Measurements from ENCODE around the gene OPA3. TPM values are rescaled to one million over a fixed set of nuclear protein-coding genes. Genes with fewer than 3 reads are reported as not detected.
A peak's percentile ranks its signal among the peaks of the same experiment; 100 is the strongest.

Gene OPA3
- polyA plus RNA-seq, 3 donors = 4.4 to 6.9 (median 5.6) TPM

GRCh38 chr19:45590300-45591003 lies 5.8 kb upstream of the OPA3 start:
- Histone ChIP-seq H3K4me1 (ENCODE audit: control insufficient read depth in 1 of 2, insufficient read depth in 2 of 2, low read length in 2 of 2) (peaks cover 5 to 10% of the 10 kb centered on the region in 2 donors), H2AFZ (ENCODE audit: insufficient read depth, low read depth, low read length, poor library complexity, severe bottlenecking) (no peak overlapping the region), H3K27ac (ENCODE audit: low read depth in 1 of 2, low read length in 2 of 2) (no peak overlapping the region), H3K9me3 (replicated peaks in 1 of 2; ENCODE audit: control insufficient read depth in 1 of 2, insufficient read depth in 1 of 2, low read length in 2 of 2) (no peaks in the 10 kb centered on the region), H3K79me2 (ENCODE audit: insufficient read depth, low read length) (no peaks in the 10 kb centered on the region), H4K20me1 (ENCODE audit: insufficient read depth, low read length) (no peaks in the 10 kb centered on the region), H3K4me3 (replicated peaks in 1 of 3; ENCODE audit: low read depth in 2 of 3, low read length in 3 of 3) (no peak overlapping the region), H3K4me2 (replicated peaks; ENCODE audit: extremely low read depth, low read length, poor library complexity, severe bottlenecking) (no peak overlapping the region), H3K9ac (ENCODE audit: insufficient read depth, low read length, poor library complexity, severe bottlenecking) (no peak overlapping the region), H3K27me3 (ENCODE audit: control insufficient read depth in 2 of 2, insufficient read depth in 2 of 2, low read length in 2 of 2) (peaks cover 0 to 17% of the 10 kb centered on the region in 2 donors), H3K36me3 (replicated peaks in 1 of 2; ENCODE audit: control insufficient read depth in 1 of 2, insufficient read depth in 2 of 2, low read length in 2 of 2) (no peaks in the 10 kb centered on the region)
- peaks cover 13% of the 10 kb centered on the region for H3K4me1 Mint-ChIP-seq
- peaks cover 0 to 2% (median 0%) of the 10 kb centered on the region in 7 donors for H3K9me3 Mint-ChIP-seq
- 67% methylated on average over 11 of the region's 15 CpGs for WGBS (ENCODE audit: insufficient coverage)
- H3K27me3 Mint-ChIP-seq (ENCODE audit: low read depth in 3 of 3) = peaks cover 24 to 37% (median 36%) of the 10 kb centered on the region in 3 donors
- H3K27ac Mint-ChIP-seq = no peak overlapping the region
- no peaks in the 10 kb centered on the region for H3K36me3 Mint-ChIP-seq
- H3K4me3 Mint-ChIP-seq = peak overlapping the region in 1 of 2 donors; percentile 62
- DNase-seq = no peak
- intact Hi-C loops (cut with micrococcal nuclease) = no loop called here
- TF ChIP-seq, protein P1, sequence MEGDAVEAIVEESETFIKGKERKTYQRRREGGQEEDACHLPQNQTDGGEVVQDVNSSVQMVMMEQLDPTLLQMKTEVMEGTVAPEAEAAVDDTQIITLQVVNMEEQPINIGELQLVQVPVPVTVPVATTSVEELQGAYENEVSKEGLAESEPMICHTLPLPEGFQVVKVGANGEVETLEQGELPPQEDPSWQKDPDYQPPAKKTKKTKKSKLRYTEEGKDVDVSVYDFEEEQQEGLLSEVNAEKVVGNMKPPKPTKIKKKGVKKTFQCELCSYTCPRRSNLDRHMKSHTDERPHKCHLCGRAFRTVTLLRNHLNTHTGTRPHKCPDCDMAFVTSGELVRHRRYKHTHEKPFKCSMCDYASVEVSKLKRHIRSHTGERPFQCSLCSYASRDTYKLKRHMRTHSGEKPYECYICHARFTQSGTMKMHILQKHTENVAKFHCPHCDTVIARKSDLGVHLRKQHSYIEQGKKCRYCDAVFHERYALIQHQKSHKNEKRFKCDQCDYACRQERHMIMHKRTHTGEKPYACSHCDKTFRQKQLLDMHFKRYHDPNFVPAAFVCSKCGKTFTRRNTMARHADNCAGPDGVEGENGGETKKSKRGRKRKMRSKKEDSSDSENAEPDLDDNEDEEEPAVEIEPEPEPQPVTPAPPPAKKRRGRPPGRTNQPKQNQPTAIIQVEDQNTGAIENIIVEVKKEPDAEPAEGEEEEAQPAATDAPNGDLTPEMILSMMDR (IDR thresholded peaks at IDR 0.05) = no peak

DNA sequence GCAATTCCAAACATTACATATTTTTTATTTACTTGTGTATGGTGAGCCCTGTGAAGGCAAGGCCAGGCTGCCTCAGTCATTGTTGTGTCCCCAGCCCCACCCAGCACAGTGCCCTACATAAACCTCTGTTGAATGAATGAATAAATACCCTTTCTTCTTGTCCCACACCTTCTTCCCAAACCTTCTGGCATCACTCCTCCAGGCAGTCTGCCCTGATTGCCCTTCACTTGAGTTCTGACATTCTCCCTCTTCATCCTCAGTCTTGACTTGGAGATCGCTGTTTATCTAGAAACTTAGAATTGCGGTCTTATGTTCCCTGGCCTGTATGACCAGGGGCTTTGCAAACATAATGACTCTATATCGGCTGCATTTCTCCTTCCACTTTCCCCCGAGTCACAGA lies 5.2 kb upstream of the OPA3 start:
- Histone ChIP-seq H3K9ac (ENCODE audit: insufficient read depth, low read length, poor library complexity, severe bottlenecking) (no peak overlapping the region), H3K79me2 (ENCODE audit: insufficient read depth, low read length) (no peaks in the 10 kb centered on the region), H4K20me1 (ENCODE audit: insufficient read depth, low read length) (no peaks in the 10 kb centered on the region), H3K27ac (ENCODE audit: low read depth in 1 of 2, low read length in 2 of 2) (no peak overlapping the region), H3K4me2 (replicated peaks; ENCODE audit: extremely low read depth, low read length, poor library complexity, severe bottlenecking) (no peak overlapping the region), H2AFZ (ENCODE audit: insufficient read depth, low read depth, low read length, poor library complexity, severe bottlenecking) (no peak overlapping the region), H3K27me3 (ENCODE audit: control insufficient read depth in 2 of 2, insufficient read depth in 2 of 2, low read length in 2 of 2) (peaks cover 0 to 17% of the 10 kb centered on the region in 2 donors), H3K36me3 (replicated peaks in 1 of 2; ENCODE audit: control insufficient read depth in 1 of 2, insufficient read depth in 2 of 2, low read length in 2 of 2) (no peaks in the 10 kb centered on the region), H3K4me3 (replicated peaks in 1 of 3; ENCODE audit: low read depth in 2 of 3, low read length in 3 of 3) (no peak overlapping the region), H3K9me3 (replicated peaks in 1 of 2; ENCODE audit: control insufficient read depth in 1 of 2, insufficient read depth in 1 of 2, low read length in 2 of 2) (no peaks in the 10 kb centered on the region), H3K4me1 (ENCODE audit: control insufficient read depth in 1 of 2, insufficient read depth in 2 of 2, low read length in 2 of 2) (peaks cover 11 to 15% of the 10 kb centered on the region in 2 donors)
- Mint-ChIP-seq H3K27ac (peak overlapping the region in 3 of 7 donors; percentile 4 to 52 (median 47)), H3K4me3 (peak overlapping the region in 1 of 2 donors; percentile 24), H3K27me3 (ENCODE audit: low read depth in 3 of 3) (peaks cover 19 to 35% (median 34%) of the 10 kb centered on the region in 3 donors), H3K9me3 (peaks cover 0 to 2% (median 0%) of the 10 kb centered on the region in 7 donors), H3K36me3 (no peaks in the 10 kb centered on the region), H3K4me1 (peaks cover 19% of the 10 kb centered on the region)
- DNase-seq = no peak
- TF ChIP-seq, protein P1 (IDR thresholded peaks at IDR 0.05) = no peak
- 89% methylated on average over 4 of the region's 4 CpGs for WGBS (ENCODE audit: insufficient coverage)
- intact Hi-C loops (cut with micrococcal nuclease) = loop anchor here (10.0 kb wide), 2 partner anchors 55 to 65 kb away; no protein-coding TSS in a partner anchor

Measured in CD14-positive monocyte (primary cell).